ENCODE results near the gene ITPK1. TPM values are rescaled to one million over a fixed set of nuclear protein-coding genes. Genes with fewer than 3 reads are reported as not detected.

Gene ITPK1
- total RNA-seq, 4 donors from 2014 or later, result 64.8 to 235 (median 128) TPM

DNA sequence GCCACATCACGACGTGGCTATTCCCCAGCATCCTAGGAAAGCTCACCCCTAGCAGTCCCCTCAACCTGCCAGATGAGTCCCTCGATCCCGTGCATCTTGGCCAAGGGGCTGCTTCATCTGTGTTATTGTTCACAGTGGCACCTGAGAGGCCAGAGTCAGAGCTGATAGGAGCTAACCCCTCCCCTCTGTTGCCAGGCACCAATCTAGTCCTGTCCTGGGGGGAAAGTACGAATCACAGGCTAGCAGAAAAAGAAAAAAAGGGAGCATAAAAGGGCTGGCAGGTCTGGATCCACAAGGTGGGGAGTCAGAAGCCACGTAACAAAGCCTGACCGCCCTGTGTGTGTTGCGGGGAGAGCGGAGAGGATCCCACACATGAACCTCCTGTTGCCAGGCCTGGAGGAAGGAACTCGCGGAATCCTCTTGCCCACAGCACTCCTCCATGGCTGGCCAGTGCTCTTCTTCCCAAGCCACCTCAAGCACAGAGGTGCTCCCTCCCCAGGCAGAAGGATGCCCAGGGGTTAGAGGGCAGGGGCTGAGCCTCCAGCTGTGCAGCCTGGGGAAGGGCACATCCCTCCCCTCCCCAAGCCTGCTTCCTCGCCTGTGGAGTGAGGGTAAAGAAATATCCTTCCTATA lies 91.8 kb downstream of the ITPK1 start:
- H3K4me3 ChIP-seq, result no peak overlapping the region
- H3K4me1 ChIP-seq, result peaks cover 3 to 18% (median 11%) of the 10 kb centered on the region in 4 donors
- WGBS, 2 donors (ENCODE audit: low coverage in 1 of 2), result 95 to 96% methylated on average over 4 to 11 of the region's 12 CpGs
- in situ Hi-C loops (cut with MboI; ENCODE audit: low pct_ligation_motif_present in 1 of 4, low pct_unique_long_range_greater_than_20kb in 1 of 4, low sequenced_read_pairs in 3 of 4), result no loop called here
- no peak for TF ChIP-seq POLR2A (IDR thresholded peaks at IDR 0.05)
- TF ChIP-seq EP300 (IDR thresholded peaks at IDR 0.05; ENCODE audit: low read depth), result no peak
- TF ChIP-seq CTCF (IDR thresholded peaks at IDR 0.05), result no peak
- no peak for TF ChIP-seq POLR2AphosphoS5 (IDR thresholded peaks at IDR 0.05)
- intact Hi-C loops (cut with DNase I; ENCODE audit: low total_unique reads), result no loop called here
- H3K36me3 ChIP-seq, result no peaks in the 10 kb centered on the region
- H3K9me3 ChIP-seq, result no peaks in the 10 kb centered on the region
- H3K27me3 ChIP-seq, result no peaks in the 10 kb centered on the region
- H3K27ac ChIP-seq, result no peak overlapping the region
- no peak for DNase-seq

DNA sequence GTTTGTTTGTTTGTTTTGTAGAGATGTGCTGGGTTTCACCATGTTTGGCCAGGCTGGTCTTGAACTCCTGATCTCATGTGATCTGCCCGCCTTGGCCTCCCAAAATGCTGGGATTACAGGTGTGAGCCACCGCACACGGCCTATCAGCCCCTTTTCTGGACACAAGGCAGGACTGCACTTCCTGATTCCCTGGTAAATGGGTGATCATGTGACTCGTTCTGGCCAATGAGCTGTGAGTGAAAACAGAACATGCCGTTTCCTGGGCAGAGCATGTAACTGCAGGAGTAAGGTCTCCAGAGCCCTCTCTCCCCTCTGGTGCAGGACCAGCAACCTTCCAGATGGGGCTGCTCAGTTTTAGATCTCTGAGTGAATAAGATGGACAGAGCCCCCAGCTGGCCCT lies 92.7 kb downstream of the ITPK1 start:
- in situ Hi-C loops (cut with MboI; ENCODE audit: low pct_ligation_motif_present in 1 of 4, low pct_unique_long_range_greater_than_20kb in 1 of 4, low sequenced_read_pairs in 3 of 4) (no loop called here), intact Hi-C loops (cut with DNase I; ENCODE audit: low total_unique reads) (no loop called here)
- peaks cover 12 to 26% (median 17%) of the 10 kb centered on the region in 4 donors for H3K4me1 ChIP-seq
- no peak for TF ChIP-seq POLR2AphosphoS5 (IDR thresholded peaks at IDR 0.05)
- TF ChIP-seq CTCF (IDR thresholded peaks at IDR 0.05), result no peak
- no peak for TF ChIP-seq POLR2A (IDR thresholded peaks at IDR 0.05)
- no peak for TF ChIP-seq EP300 (IDR thresholded peaks at IDR 0.05; ENCODE audit: low read depth)
- 91% methylated on average over 5 of the region's 5 CpGs; no CpG with 5 or more reads in 1 of the 2 donors for WGBS, 2 donors (ENCODE audit: low coverage in 1 of 2)
- H3K4me3 ChIP-seq, result no peak overlapping the region
- no peak overlapping the region for H3K27ac ChIP-seq
- DNase-seq, result no peak
- H3K9me3 ChIP-seq, result no peaks in the 10 kb centered on the region
- H3K36me3 ChIP-seq, result no peaks in the 10 kb centered on the region
- no peaks in the 10 kb centered on the region for H3K27me3 ChIP-seq

- Histone ChIP-seq H3K27me3 (no peaks in the 10 kb centered on the region), H3K27ac (peak overlapping the region; percentile 64 to 83 (median 72)), H3K4me3 (no peak overlapping the region), H3K4me1 (peaks cover 15 to 30% (median 20%) of the 10 kb centered on the region in 4 donors), H3K36me3 (no peaks in the 10 kb centered on the region), H3K9me3 (no peaks in the 10 kb centered on the region)
- no peak for DNase-seq
- TF ChIP-seq POLR2AphosphoS5 (IDR thresholded peaks at IDR 0.05) (no peak), CTCF (IDR thresholded peaks at IDR 0.05) (no peak), EP300 (IDR thresholded peaks at IDR 0.05; ENCODE audit: low read depth) (no peak), POLR2A (IDR thresholded peaks at IDR 0.05) (no peak)
- WGBS, 2 donors (ENCODE audit: low coverage in 1 of 2), result 87% methylated on average over 8 of the region's 8 CpGs; no CpG with 5 or more reads in 1 of the 2 donors
- in situ Hi-C loops (cut with MboI; ENCODE audit: low pct_ligation_motif_present in 1 of 4, low pct_unique_long_range_greater_than_20kb in 1 of 4, low sequenced_read_pairs in 3 of 4), result no loop called here
- intact Hi-C loops (cut with DNase I; ENCODE audit: low total_unique reads), result no loop called here
These were observed 95.8 kb downstream of the ITPK1 start for GRCh38 chr14:93019970-93020369.

DNA sequence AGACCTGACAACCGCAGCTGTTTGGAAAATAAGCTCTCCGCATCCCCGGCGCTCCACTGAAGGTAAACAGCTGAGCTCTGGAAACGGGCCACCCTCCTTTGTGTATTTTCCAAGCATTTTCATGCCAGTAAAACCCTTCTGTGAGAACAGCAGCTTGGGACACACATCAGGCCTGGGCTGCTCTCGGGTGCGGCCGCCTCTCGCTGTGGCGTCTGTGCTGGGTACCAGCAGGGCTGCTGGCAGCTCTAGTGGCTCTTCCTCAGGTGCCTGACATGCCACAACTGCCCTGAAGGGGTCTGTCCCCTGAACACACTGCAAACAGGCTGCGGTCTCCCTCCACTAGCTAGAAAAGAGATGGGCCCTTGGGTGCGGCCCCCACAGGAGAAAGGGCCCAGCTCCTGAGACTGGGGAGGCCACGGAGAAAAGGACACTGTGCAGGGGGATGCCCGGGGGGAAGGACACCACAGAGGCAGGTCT lies 96.3 kb downstream of the ITPK1 start:
- TF ChIP-seq EP300 (IDR thresholded peaks at IDR 0.05; ENCODE audit: low read depth) (no peak), POLR2AphosphoS5 (IDR thresholded peaks at IDR 0.05) (peak in 2 of 3 donors; percentile 28 to 32)
- DNase-seq, result peak; percentile 46
- Histone ChIP-seq H3K4me3 (no peak overlapping the region), H3K4me1 (peaks cover 15 to 30% (median 20%) of the 10 kb centered on the region in 4 donors), H3K27ac (peak overlapping the region; percentile 64 to 83 (median 72)), H3K27me3 (no peaks in the 10 kb centered on the region), H3K36me3 (no peaks in the 10 kb centered on the region), H3K9me3 (no peaks in the 10 kb centered on the region)
- intact Hi-C loops (cut with DNase I; ENCODE audit: low total_unique reads), result no loop called here
- in situ Hi-C loops (cut with MboI; ENCODE audit: low pct_ligation_motif_present in 1 of 4, low pct_unique_long_range_greater_than_20kb in 1 of 4, low sequenced_read_pairs in 3 of 4), result no loop called here
- 76% methylated on average over 14 of the region's 14 CpGs; no CpG with 5 or more reads in 1 of the 2 donors for WGBS, 2 donors (ENCODE audit: low coverage in 1 of 2)

Data from transverse colon (tissue), 4 donors.